HEK293 (cell line): ENCODE results near the gene ZNF345.

Experiments
- CTCF ChIA-PET: fragments of 350-600 bp; formaldehyde crosslinking; extraction: SDS; loops from one replicate; lab custom pipeline; 2021; ENCODE audit warnings: antibody characterized with exemption; lab: Yijun Ruan, JAX
- POLR2A ChIA-PET: fragments of 300-600 bp; formaldehyde crosslinking; extraction: SDS; loops from one replicate; lab custom pipeline; 2020; ENCODE audit warnings: antibody characterized with exemption, inconsistent platforms; lab: Yijun Ruan, JAX
- H3K27ac ChIP-seq: fragments of 200-500 bp; sonication (Bioruptor generic); 2 replicates; pipeline ENCODE4 v1.5.1; 2014; ENCODE audit warnings: low read depth, low read length, control low read depth, inconsistent platforms; ENCODE audit errors: extremely low read depth
- H3K36me3 ChIP-seq, 2 experiments: fragments of 200-500 bp in 1 of 2; sonication (Bioruptor generic) in 1 of 2; 1 replicate in 1 of 2; 2 replicates in 1 of 2; pipeline ENCODE4 v1.5.1; 2014 to 2017; ENCODE audit warnings: inconsistent platforms in 2 of 2, low read length in 2 of 2; ENCODE audit not compliant: control insufficient read depth in 2 of 2, insufficient read depth in 1 of 2
- H3K4me1 ChIP-seq: fragments of 200-500 bp; sonication (Bioruptor generic); 2 replicates; pipeline ENCODE4 v1.5.1; 2014; ENCODE audit warnings: mild to moderate bottlenecking, low read length, inconsistent platforms; ENCODE audit not compliant: control insufficient read depth, insufficient read depth
- H3K4me3 ChIP-seq: 2 replicates; pipeline ENCODE4 v1.5.1; 2011; ENCODE audit warnings: low read depth, mild to moderate bottlenecking, control low read depth, low read length, moderate library complexity
- H3K9me3 ChIP-seq: fragments of 200-500 bp; sonication (Bioruptor generic); 2 replicates; pipeline ENCODE4 v1.5.1; 2014; ENCODE audit warnings: low read depth, low read length, inconsistent platforms; ENCODE audit not compliant: control insufficient read depth, insufficient read depth
- GLIS1 ChIP-seq: fragments of 450-650 bp; formaldehyde crosslinking; IDR thresholded peaks from 2 replicates; pipeline ENCODE4 v1.5.1; 2016; ENCODE audit warnings: missing biosample characterization, missing genetic modification characterization
- HOXD13 ChIP-seq: sonication (generic); formaldehyde crosslinking; IDR thresholded peaks from 2 replicates; pipeline ENCODE4 v1.8.0; 2022; ENCODE audit warnings: missing genetic modification reagents, borderline replicate concordance
- PRDM2 ChIP-seq: fragments of 450-650 bp; formaldehyde crosslinking; IDR thresholded peaks from 2 replicates; pipeline ENCODE4 v1.5.1; 2016; ENCODE audit warnings: missing biosample characterization, missing genetic modification characterization, borderline replicate concordance
- TRIM28 ChIP-seq: IDR thresholded peaks from 2 replicates; pipeline ENCODE4 v1.6.1; 2011; ENCODE audit warnings: low read length, control low read depth, borderline replicate concordance
- ZBTB8A ChIP-seq: fragments of 450-650 bp; formaldehyde crosslinking; IDR thresholded peaks from 2 replicates; pipeline ENCODE4 v1.5.1; 2016; ENCODE audit warnings: missing biosample characterization, missing genetic modification characterization
- ZFP3 ChIP-seq: fragments of 450-650 bp; formaldehyde crosslinking; IDR thresholded peaks from 2 replicates; pipeline ENCODE4 v1.5.1; 2016; ENCODE audit warnings: low read depth, missing biosample characterization, missing genetic modification characterization
- ZNF16 ChIP-seq: fragments of 450-650 bp; formaldehyde crosslinking; IDR thresholded peaks from 2 replicates; pipeline ENCODE4 v1.5.1; 2016; ENCODE audit warnings: low read depth, missing biosample characterization, missing genetic modification characterization
- ZNF174 ChIP-seq: fragments of 450-650 bp; formaldehyde crosslinking; IDR thresholded peaks from 2 replicates; pipeline ENCODE4 v1.5.0; 2017; ENCODE audit warnings: missing biosample characterization, mild to moderate bottlenecking, missing genetic modification characterization
- ZNF19 ChIP-seq: fragments of 450-650 bp; formaldehyde crosslinking; IDR thresholded peaks from 2 replicates; pipeline ENCODE4; 2016; ENCODE audit warnings: missing biosample characterization, missing genetic modification characterization, low read depth
- ZNF202 ChIP-seq: fragments of 450-650 bp; formaldehyde crosslinking; IDR thresholded peaks from 2 replicates; pipeline ENCODE4 v1.5.1; 2016; ENCODE audit warnings: missing biosample characterization, missing genetic modification characterization, borderline replicate concordance
- ZNF223 ChIP-seq: fragments of 450-650 bp; formaldehyde crosslinking; IDR thresholded peaks from 2 replicates; pipeline ENCODE4 v1.5.1; 2016; ENCODE audit warnings: missing biosample characterization, missing genetic modification characterization
- ZNF302 ChIP-seq: fragments of 450-650 bp; formaldehyde crosslinking; IDR thresholded peaks from 2 replicates; pipeline ENCODE4 v1.5.1; 2016; ENCODE audit warnings: missing biosample characterization, missing genetic modification characterization, low read depth
- ZNF37A ChIP-seq: fragments of 450-650 bp; IDR thresholded peaks from 2 replicates; pipeline ENCODE4 v1.5.1; 2018; ENCODE audit warnings: missing biosample characterization, missing genetic modification characterization
- ZNF404 ChIP-seq: fragments of 450-650 bp; formaldehyde crosslinking; IDR thresholded peaks from 2 replicates; pipeline ENCODE4 v1.5.1; 2017; ENCODE audit warnings: missing biosample characterization, missing genetic modification characterization
- ZNF514 ChIP-seq: fragments of 450-650 bp; formaldehyde crosslinking; IDR thresholded peaks from 2 replicates; pipeline ENCODE4 v1.5.1; 2016; ENCODE audit warnings: missing biosample characterization, missing genetic modification characterization
- ZNF521 ChIP-seq: fragments of 450-650 bp; formaldehyde crosslinking; IDR thresholded peaks from 2 replicates; pipeline ENCODE4 v1.5.1; 2017; ENCODE audit warnings: missing biosample characterization, mild to moderate bottlenecking, missing genetic modification characterization
- ZNF544 ChIP-seq: fragments of 450-650 bp; formaldehyde crosslinking; IDR thresholded peaks from 2 replicates; pipeline ENCODE4 v1.5.0; 2017; ENCODE audit warnings: missing biosample characterization, missing genetic modification characterization
- ZNF560 ChIP-seq: fragments of 450-650 bp; formaldehyde crosslinking; IDR thresholded peaks from 2 replicates; pipeline ENCODE4 v1.5.1; 2017; ENCODE audit warnings: missing biosample characterization, missing genetic modification characterization, borderline replicate concordance
- ZNF561 ChIP-seq: fragments of 450-650 bp; IDR thresholded peaks from 2 replicates; pipeline ENCODE4 v1.5.1; 2018; ENCODE audit warnings: missing biosample characterization, missing genetic modification characterization, borderline replicate concordance
- ZNF596 ChIP-seq: fragments of 450-650 bp; IDR thresholded peaks from 2 replicates; pipeline ENCODE4 v1.5.0; 2018; ENCODE audit warnings: missing biosample characterization, mild to moderate bottlenecking, missing genetic modification characterization, moderate library complexity
- ZNF610 ChIP-seq: fragments of 450-650 bp; formaldehyde crosslinking; IDR thresholded peaks from 2 replicates; pipeline ENCODE4 v1.5.1; 2016; ENCODE audit warnings: missing biosample characterization, missing genetic modification characterization, borderline replicate concordance
- ZNF623 ChIP-seq: fragments of 450-650 bp; formaldehyde crosslinking; IDR thresholded peaks from 2 replicates; pipeline ENCODE4 v1.5.1; 2016; ENCODE audit warnings: missing biosample characterization, missing genetic modification characterization
- ZNF624 ChIP-seq: fragments of 450-650 bp; formaldehyde crosslinking; IDR thresholded peaks from 2 replicates; pipeline ENCODE4 v1.5.1; 2017; ENCODE audit warnings: missing biosample characterization, missing genetic modification characterization
- ZNF626 ChIP-seq: fragments of 450-650 bp; sonication (Bioruptor Pico); formaldehyde crosslinking; IDR thresholded peaks from 2 replicates; pipeline ENCODE4 v1.5.1; 2018; ENCODE audit warnings: missing biosample characterization, missing genetic modification characterization, inconsistent platforms
- ZNF629 ChIP-seq: fragments of 450-650 bp; formaldehyde crosslinking; IDR thresholded peaks from 2 replicates; pipeline ENCODE4 v1.5.1; 2017; ENCODE audit warnings: missing biosample characterization, missing genetic modification characterization
- ZNF639 ChIP-seq: fragments of 450-650 bp; formaldehyde crosslinking; IDR thresholded peaks from 2 replicates; pipeline ENCODE4 v1.5.1; 2016; ENCODE audit warnings: missing biosample characterization, missing genetic modification characterization
- ZNF792 ChIP-seq: fragments of 450-650 bp; formaldehyde crosslinking; IDR thresholded peaks from 2 replicates; pipeline ENCODE4 v1.5.1; 2016; ENCODE audit warnings: missing biosample characterization, missing genetic modification characterization
- ZSCAN23 ChIP-seq: fragments of 450-650 bp; formaldehyde crosslinking; IDR thresholded peaks from 2 replicates; pipeline ENCODE4 v1.5.1; 2016; ENCODE audit warnings: missing biosample characterization, missing genetic modification characterization
- ZXDB ChIP-seq: fragments of 450-650 bp; formaldehyde crosslinking; IDR thresholded peaks from 2 replicates; pipeline ENCODE4 v1.5.1; 2016; ENCODE audit warnings: missing biosample characterization, missing genetic modification characterization

The ZNF345 gene

GRCh38 chr19:36837176-36837905 lies 13.3 kb upstream of the ZNF345 start (continued):
- TF ChIP-seq ZNF560 (tag by site-specific recombination): no peak
- TF ChIP-seq ZNF16: 0 out of 2 replicates have a peak, but pooled peaks have one; percentile 1
- TF ChIP-seq ZFP3 (tag by site-specific recombination): 0 out of 2 replicates have a peak, but pooled peaks have one; percentile 45
- no peak for TF ChIP-seq ZNF639
- peak; percentile 37; the same call in 1 of the 2 replicates for TF ChIP-seq ZNF202 (tag by site-specific recombination)
- TF ChIP-seq ZNF404 (tag by site-specific recombination): no peak
- no peak for TF ChIP-seq ZXDB (tag by site-specific recombination)

- ChIA-PET CTCF (interaction anchor here (0.8 to 1.4 kb wide), 2 partner anchors 12 to 13 kb away, joined by 3 read pairs; partner anchors contain the start of gene ZNF345), POLR2A (interaction anchor here (0.6 to 3.3 kb wide), 16 partner anchors 11 to 756 kb away, joined by 3 to 122 read pairs (median 4); partner anchors contain the start of genes ZNF260, ZNF345, ZNF382 and ZNF383)
- H3K36me3 ChIP-seq: peaks cover 52 to 54% of the 10 kb centered on the region in 2 experiments
- H3K4me1 ChIP-seq: no peaks in the 10 kb centered on the region
- H3K27ac ChIP-seq: peak within 1 kb of the TSS; percentile 83
- H3K9me3 ChIP-seq: peaks cover 7% of the 10 kb centered on the region
- peak within 1 kb of the TSS; percentile 57 for H3K4me3 ChIP-seq
- 0 out of 2 replicates have a peak, but pooled peaks have one; percentile 6 for TF ChIP-seq ZNF223 (tag by site-specific recombination)
- TF ChIP-seq ZNF623 (tag by site-specific recombination): peak; percentile 56
- TF ChIP-seq ZNF792 (tag by site-specific recombination): peak; percentile 94
- peak; percentile 69; the same call in 1 of the 2 replicates for TF ChIP-seq GLIS1
- TF ChIP-seq ZNF521 (tag by site-specific recombination): no peak
- TF ChIP-seq ZNF514 (tag by site-specific recombination): no peak
- TF ChIP-seq PRDM2: 0 out of 2 replicates have a peak, but pooled peaks have one; percentile 86
- TF ChIP-seq ZSCAN23 (tag by site-specific recombination): peak; percentile 61; the same call in 1 of the 2 replicates
- TF ChIP-seq ZNF626 (tag by site-specific recombination): no peak; the same call in 1 of the 2 replicates
- TF ChIP-seq HOXD13 (CRISPR knock-in tag): no peak
- peak; percentile 88 for TF ChIP-seq ZBTB8A (tag by site-specific recombination)
- TF ChIP-seq ZNF544 (tag by site-specific recombination): no peak
- TF ChIP-seq ZNF37A (tag by site-specific recombination): no peak
- TF ChIP-seq ZNF610 (tag by site-specific recombination): peak; percentile 95
- peak; percentile 94 for TF ChIP-seq ZNF629
- peak; percentile 99 for TF ChIP-seq ZNF561 (tag by site-specific recombination)
- peak; percentile 99 for TF ChIP-seq ZNF624 (tag by site-specific recombination)
- no peak; the same call in none of the 2 replicates for TF ChIP-seq ZNF16
- TF ChIP-seq ZNF302 (tag by site-specific recombination): peak; percentile 88
- no peak for TF ChIP-seq ZNF596
- TF ChIP-seq ZNF174 (tag by site-specific recombination): no peak
- TF ChIP-seq ZNF19 (tag by site-specific recombination): peak; percentile 95
- peak; percentile 96 for TF ChIP-seq TRIM28
Measured at GRCh38 chr19:36837906-36838783, 12.5 kb upstream of the ZNF345 start, which contains the start of gene ZNF790. ZNF790 (minus strand) TSS chr19:36838387; CDS start chr19:36825619, 12,768 bp downstream.
